ENCODE data around the gene CFAP97D1. TPM values are rescaled to one million over a fixed set of nuclear protein-coding genes. Genes with fewer than 3 reads are reported as not detected.
A peak's percentile ranks its signal among the peaks of the same experiment; 100 is the strongest.

The CFAP97D1 gene
- total RNA-seq, 1 experiment from 2014 or later = not detected

- Histone ChIP-seq H3K9me3 (no peaks in the 10 kb centered on the region), H3K27me3 (peaks cover 4% of the 10 kb centered on the region; the same call in 1 of the 2 replicates), H3K4me3 (no peak overlapping the region), H3K36me3 (peaks cover 27% of the 10 kb centered on the region)
- DNase-seq = no peak
Measured at GRCh38 chr17:43830510-43831140, 50.4 kb downstream of the CFAP97D1 start.

- Histone ChIP-seq H3K27me3 (peaks cover 4% of the 10 kb centered on the region; the same call in 1 of the 2 replicates), H3K9me3 (no peaks in the 10 kb centered on the region), H3K36me3 (peaks cover 22% of the 10 kb centered on the region), H3K4me3 (no peak overlapping the region; the same call in 1 of the 2 replicates)
- DNase-seq = no peak
Measured at GRCh38 chr17:43831633-43832032, 51.4 kb downstream of the CFAP97D1 start.

- no peaks in the 10 kb centered on the region for H3K9me3 ChIP-seq
- DNase-seq = peak; percentile 83
- peak overlapping the region; percentile 70 for H3K4me3 ChIP-seq
- H3K36me3 ChIP-seq = peaks cover 22% of the 10 kb centered on the region
- H3K27me3 ChIP-seq = peaks cover 6% of the 10 kb centered on the region
Measured at GRCh38 chr17:43832168-43832975, 52.1 kb downstream of the CFAP97D1 start.

GRCh38 chr17:43832976-43833829 lies 53.0 kb downstream of the CFAP97D1 start, which contains the start of gene MPP3:
MPP3 (minus strand) TSS chr17:43833146; CDS start chr17:43831906, 1,240 bp downstream.
- H3K36me3 ChIP-seq = peaks cover 22% of the 10 kb centered on the region
- no peaks in the 10 kb centered on the region for H3K9me3 ChIP-seq
- peaks cover 14% of the 10 kb centered on the region for H3K27me3 ChIP-seq
- H3K4me3 ChIP-seq = peak within 1 kb of the TSS; percentile 70
- peak; percentile 82 for DNase-seq

- DNase-seq = no peak
- Histone ChIP-seq H3K9me3 (no peaks in the 10 kb centered on the region), H3K4me3 (no peak overlapping the region), H3K27me3 (peaks cover 21% of the 10 kb centered on the region), H3K36me3 (peaks cover 16% of the 10 kb centered on the region)
Measured at GRCh38 chr17:43834106-43834505, 53.9 kb downstream of the CFAP97D1 start.

Other genes with a start within 250 kb of the CFAP97D1 start
- gene ETV4, start 234.1 kb upstream of the CFAP97D1 start, total RNA-seq (2014; rRNA removed; shearing (Covaris generic); ENCODE audit: low replicate concordance) = 2.4 and 4.5 TPM in 2 replicates
- 1.1 TPM in 1 of 2 replicates, not detected in the other for gene MEOX1, start 118.5 kb upstream of the CFAP97D1 start, total RNA-seq (2014; rRNA removed; shearing (Covaris generic); ENCODE audit: low replicate concordance)
- not detected in 2 replicates for gene SOST, start 21.6 kb upstream of the CFAP97D1 start, total RNA-seq (2014; rRNA removed; shearing (Covaris generic); ENCODE audit: low replicate concordance)
- gene DUSP3, start 1.5 kb upstream of the CFAP97D1 start, total RNA-seq (2014; rRNA removed; shearing (Covaris generic); ENCODE audit: low replicate concordance) = 13.6 and 37.9 TPM in 2 replicates
- gene MPP3, start 52.7 kb downstream of the CFAP97D1 start, total RNA-seq (2014; rRNA removed; shearing (Covaris generic); ENCODE audit: low replicate concordance) = 3.9 and 4.4 TPM in 2 replicates
- not detected in 2 replicates for gene CD300LG, start 66.7 kb downstream of the CFAP97D1 start, total RNA-seq (2014; rRNA removed; shearing (Covaris generic); ENCODE audit: low replicate concordance)
- 1.0 and 3.7 TPM in 2 replicates for gene MPP2, start 127.1 kb downstream of the CFAP97D1 start, total RNA-seq (2014; rRNA removed; shearing (Covaris generic); ENCODE audit: low replicate concordance)
- not detected in 2 replicates for gene PPY, start 162.0 kb downstream of the CFAP97D1 start, total RNA-seq (2014; rRNA removed; shearing (Covaris generic); ENCODE audit: low replicate concordance)
- not detected in 2 replicates for gene PYY, start 173.5 kb downstream of the CFAP97D1 start, total RNA-seq (2014; rRNA removed; shearing (Covaris generic); ENCODE audit: low replicate concordance)
- gene NAGS, start 224.2 kb downstream of the CFAP97D1 start, total RNA-seq (2014; rRNA removed; shearing (Covaris generic); ENCODE audit: low replicate concordance) = 1.4 TPM in 1 of 2 replicates, not detected in the other
- gene TMEM101, start 234.5 kb downstream of the CFAP97D1 start, total RNA-seq (2014; rRNA removed; shearing (Covaris generic); ENCODE audit: low replicate concordance) = 33.2 and 56.8 TPM in 2 replicates